ENCODE measurements around the gene ORC5. TPM values are rescaled to one million over a fixed set of nuclear protein-coding genes. Genes with fewer than 3 reads are reported as not detected.
A peak's percentile ranks its signal among the peaks of the same experiment; 100 is the strongest.
"Not testable (repeated sequence)": the region's sequence is repeated elsewhere in the genome, so short reads cannot be mapped to it uniquely, and the experiment has no call there.

The ORC5 gene
- total RNA-seq, 1 donor from 2014 or later: 137 TPM

DNA sequence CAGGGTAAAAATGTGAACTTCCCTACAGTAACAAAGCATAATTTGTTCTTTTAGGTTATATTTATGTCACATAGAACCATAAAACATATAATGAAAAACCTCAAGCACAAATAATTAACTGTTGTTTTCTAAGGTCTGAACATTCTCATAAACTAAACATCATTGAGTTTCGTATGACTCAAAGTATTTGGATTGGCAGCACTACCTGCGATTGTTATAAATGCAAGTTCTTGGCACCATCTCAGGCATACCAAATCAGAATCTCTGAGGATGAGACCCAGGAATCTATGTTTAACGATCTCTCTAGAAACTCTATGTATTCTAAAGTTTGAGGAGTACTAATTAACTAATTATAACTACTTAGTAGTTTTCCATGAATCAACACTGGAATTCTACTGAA lies 22.5 kb downstream of the ORC5 start:
- DNase-seq (ENCODE audit: low read depth): peak; percentile 54

DNA sequence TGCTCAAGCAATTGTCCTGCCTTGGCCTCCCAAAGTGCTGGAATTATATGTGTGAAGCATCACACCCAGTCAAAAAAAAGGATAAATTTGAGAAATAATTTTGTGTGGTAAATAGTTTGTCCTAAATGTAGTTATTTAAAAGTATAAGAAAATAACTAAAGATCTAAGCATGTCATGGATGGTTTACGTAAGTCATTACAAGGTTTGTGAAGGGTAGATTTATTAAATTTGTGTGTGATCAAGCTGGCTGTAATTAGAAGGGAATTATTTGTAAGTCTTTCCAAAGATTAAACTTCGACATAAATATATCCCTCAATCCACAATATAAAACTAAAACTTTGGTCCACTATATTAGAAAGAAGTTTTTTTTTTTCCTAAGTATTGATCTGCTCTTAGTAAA lies 28.6 kb downstream of the ORC5 start:
- DNase-seq (ENCODE audit: low read depth): peak; percentile 2

DNA sequence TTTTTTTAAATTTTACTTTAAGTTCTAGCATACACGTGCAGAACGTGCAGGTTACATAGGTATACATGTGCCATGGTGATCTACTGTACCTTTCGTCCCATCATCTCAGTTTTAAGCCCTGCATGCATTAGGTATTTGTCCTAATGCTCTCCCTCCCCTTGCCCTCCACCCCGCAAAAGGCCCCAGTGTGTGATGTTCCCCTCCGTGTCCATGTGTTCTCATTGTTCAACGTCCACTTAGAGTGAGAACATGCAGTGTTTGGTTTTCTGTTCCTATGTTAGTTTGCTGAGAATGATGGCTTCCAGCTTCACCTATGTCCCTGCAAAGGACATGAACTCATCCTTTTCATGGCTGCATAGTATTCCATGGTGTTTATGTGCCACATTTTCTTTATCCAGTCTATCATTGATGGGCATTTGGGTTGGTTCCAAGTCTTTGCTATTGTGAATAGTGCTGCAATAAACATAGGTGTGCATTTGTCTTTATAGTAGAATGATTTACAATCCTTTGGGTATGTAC lies 30.2 kb downstream of the ORC5 start:
- not testable (repeated sequence) for DNase-seq (ENCODE audit: low read depth)

DNA sequence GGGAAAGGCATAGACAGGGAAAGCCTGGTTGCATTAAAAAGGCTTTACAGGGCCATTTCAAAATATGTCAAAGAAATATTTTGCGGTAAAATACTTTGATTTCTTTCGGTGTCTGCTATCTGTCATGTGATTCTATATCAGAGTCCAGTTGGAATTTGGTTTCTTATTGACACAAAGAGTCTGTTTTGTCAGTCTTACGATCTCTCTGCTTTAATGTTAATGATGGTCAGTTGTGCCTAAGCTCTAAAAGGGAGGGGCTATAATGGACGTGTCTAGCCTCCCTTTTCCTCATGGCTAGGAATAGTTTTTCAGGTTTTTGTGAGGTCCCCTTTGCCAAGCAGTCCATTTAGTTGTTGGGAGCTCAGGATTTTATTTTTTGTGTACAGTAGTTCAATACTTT lies 31.5 kb downstream of the ORC5 start:
- no peak for DNase-seq (ENCODE audit: low read depth)

DNA sequence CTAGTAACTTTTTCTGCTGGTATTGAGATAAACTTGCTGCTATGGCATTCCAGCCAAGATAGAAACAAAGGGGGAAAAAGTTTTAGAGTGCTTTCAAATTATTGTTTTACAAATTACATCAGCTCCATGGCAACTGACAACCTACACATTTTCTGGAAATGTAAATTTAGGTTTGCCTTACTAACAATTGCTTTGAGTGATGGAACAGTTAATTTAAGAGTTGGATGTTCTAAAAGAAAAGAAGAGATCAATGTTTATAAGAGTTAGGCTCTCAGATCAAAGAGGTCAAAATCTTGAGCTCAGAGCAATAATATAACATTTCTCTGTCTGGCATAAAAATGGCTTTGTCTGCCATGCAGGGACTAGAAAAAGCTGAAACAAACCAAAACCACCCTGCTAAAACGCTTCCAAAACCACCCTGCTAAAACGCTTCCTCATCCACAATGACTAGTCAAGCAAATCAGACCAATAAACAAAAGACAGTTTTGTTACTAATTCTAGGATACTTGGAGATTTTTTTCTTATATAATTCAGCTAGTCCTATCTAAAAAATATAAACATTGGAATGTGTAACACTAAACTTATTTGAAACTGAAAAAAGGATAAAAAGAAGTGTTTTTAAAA lies 32.3 kb downstream of the ORC5 start:
- no peak for DNase-seq (ENCODE audit: low read depth)

DNA sequence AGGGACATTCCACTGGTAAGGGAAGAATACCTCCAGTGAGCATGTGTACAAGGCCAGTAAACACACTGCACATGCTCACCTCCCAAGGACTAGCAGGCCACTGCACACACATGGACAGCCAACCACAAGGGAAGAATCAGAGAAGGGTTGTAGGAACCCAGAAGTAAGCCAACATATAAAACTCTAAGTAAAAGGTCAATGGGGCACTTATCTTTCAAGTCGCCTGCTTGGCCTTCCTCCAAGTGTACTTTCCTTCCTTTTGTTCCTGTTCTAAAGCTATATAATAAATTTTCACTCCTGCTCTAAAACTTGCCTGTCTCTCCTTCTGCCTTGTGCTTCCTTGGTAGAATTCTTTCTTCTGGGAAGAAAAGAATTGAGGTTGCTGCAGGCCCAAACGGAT lies 33.0 kb downstream of the ORC5 start:
- no peak for DNase-seq (ENCODE audit: low read depth)

DNA sequence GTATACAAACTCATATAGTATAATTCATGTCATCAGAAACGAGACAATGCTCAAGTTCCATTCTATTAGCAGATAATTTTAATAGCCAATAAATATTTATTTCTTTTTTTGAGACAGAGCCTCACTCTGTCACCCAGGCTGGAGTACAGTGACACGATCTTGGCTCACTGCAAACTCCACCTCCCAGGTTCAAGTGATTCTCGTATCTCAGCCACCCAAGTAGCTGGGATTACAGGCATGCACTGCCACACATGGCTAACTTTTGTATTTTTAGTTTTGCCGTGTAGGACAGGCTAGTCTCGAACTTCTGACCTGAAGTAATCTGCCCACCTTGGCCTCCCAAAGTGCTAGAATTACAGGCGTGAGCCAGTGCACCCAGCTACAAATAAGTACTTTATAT lies 45.7 kb downstream of the ORC5 start:
- no peak for DNase-seq (ENCODE audit: low read depth)

DNA sequence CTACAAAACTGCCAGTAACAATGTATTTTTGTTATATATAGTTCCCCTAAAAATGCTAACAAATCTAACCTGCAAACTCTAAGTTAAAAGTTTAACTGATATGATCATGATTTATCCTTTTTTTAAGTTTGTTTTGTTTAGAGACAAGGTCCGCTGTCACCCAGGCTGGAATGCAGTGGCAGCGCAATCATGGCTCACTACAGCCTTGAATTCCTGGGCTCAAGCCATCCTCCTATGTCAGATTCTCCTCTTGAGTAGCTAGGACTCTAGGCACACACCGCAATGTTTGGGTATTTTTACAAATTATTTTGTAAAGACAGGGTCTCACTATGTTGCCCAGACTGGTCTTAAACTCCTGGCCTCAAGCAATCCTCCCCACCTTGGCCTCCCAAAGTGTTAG lies 46.6 kb downstream of the ORC5 start:
- no peak for DNase-seq (ENCODE audit: low read depth)

DNA sequence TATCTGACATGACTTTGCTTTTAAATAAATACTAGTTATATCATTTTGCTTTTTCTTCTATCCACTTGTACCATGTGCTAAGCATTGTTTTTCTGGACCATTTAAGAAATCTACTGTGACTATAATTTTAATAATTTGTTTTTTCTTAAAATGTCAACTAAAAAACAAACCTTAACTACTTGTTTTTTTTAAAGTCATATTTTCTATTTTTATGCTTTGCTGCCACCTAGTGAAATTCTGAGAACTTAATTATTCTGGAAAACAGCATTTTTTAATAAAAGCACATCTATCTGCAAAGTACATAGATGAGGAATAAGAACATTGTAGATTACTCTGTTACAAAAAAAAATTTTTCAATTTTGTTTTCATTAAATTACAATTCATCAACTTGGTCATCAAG lies 47.4 kb downstream of the ORC5 start:
- DNase-seq (ENCODE audit: low read depth): peak; percentile 40

DNA sequence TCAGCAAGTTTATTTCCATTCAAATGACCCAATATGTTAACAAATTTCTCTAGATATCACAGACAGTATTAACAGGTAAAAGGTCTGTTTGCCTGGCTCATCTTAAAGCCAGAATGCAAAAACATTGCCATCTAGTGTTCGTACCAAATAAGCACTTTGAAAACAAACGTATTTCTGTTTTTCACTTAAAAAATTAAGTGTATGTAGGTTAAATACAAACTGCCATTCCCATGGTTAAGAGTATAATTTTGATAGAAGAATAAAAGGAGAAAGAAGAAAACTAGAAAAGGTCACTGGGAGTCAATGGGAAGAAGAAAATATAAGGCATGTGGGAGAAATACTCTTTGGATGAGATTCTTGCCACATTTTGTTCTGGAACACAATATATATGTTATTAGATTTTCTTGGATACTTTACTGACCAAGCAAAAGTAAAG lies 51.0 kb downstream of the ORC5 start:
- DNase-seq (ENCODE audit: low read depth): peak; percentile 67

DNA sequence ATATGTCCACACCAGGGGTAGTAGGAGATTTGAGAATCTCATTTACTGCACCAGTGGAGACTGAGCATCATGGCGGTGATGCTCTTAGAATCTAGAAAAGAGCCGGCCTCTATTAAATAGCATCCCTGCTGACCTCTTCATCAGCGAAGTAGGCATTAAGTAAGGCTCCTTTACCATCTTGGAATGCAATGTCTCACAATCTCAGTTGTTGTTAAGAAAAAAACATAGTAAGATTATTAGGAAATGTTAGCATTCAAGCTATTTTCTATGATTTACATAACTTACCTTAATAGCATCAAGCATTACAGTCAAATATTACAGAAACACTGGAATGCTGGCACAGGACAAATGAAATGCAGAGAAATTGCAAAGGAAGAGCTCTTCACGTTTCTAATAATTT lies 54.5 kb downstream of the ORC5 start:
- DNase-seq (ENCODE audit: low read depth): no peak

DNA sequence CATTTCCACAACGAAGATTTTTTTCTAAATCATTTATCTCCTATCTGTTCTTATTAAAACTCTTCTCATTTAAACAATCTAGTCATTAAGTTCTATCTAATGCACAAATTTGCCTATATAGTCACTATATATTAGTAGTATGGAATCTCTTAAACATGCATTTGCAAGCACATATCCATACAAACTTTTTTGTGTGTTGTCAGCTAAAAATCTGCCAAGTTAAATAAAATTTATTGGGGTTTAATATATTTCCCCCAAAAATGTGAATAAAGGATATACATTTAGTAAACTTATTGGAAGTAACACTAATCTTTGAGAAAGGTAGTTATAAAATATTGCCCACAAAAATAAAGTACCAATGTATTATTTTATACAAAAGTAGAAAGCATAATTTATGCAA lies 55.3 kb downstream of the ORC5 start:
- no peak for DNase-seq (ENCODE audit: low read depth)

DNA sequence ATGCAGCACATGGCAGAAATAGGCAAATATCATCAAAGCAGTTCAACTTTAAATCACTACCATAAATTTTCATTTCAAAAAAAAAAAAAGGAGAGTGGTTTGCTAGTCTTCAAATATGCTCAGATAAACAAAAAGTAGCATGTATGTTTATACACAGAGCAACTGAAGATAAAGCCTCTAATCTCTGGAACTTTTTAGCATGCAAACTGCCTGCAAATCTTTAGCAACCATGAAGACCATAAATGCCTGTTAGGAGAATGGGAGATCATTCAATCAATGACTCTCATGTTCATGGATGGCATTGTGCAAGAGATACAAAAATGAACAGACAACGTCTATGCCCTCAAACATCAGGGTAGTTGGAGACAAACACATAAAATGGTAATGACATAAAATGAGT lies 57.3 kb downstream of the ORC5 start:
- DNase-seq (ENCODE audit: low read depth): no peak

DNA sequence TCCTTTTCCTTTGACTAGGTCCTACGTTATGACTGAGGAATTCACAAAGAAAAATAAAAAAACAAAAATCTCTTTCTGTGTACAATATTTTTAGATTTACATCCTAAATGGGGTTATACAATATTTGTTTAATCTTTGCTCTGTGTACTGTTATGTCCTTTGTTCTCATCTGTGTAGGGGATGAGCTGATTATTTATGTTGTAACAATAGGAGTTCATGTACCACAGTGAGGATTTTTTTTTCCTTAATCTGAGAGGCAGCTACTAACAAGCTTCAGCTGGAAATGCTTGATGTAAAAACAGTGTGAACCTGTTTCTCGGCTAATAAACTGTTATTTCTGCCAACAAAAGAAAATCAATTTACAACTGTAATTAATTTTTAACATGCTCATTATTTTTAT lies 58.0 kb downstream of the ORC5 start:
- DNase-seq (ENCODE audit: low read depth): no peak

DNA sequence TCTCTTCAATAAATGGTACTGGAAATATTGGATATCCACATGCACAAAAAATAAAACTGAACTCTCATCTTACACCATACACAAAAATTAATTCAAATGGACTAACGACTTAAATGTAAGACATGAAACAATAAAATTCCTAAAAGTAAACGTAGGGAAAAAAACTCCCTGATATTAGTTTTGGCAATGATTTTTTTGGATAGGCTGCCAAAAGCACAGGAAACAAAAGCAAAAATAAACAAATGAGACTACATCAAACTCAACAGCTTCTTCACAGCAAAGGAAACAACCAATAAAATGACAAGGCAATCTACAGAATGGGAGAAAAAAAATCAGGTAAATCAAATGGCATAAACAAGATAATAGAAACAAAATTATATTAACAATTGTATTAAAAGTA lies 65.7 kb downstream of the ORC5 start:
- no peak for DNase-seq (ENCODE audit: low read depth)

DNA sequence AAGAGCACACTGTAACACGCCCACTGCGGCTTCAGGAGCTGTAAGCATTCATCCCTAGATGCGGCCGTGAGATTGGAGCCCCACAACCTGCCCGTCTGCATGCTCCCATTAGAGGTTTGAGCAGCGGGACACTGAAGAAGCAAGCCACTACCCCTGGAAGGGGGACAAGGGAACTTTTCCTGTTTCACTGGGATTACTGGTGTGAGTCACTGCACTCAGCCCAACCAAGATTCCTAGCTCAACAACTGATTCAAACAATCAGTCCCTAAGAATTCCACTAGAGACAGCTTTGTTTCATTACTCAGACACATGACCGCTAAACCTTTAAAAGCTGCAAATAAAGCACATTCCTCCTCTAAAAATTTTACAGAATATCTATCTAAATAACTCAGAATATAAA lies 69.8 kb downstream of the ORC5 start:
- DNase-seq (ENCODE audit: low read depth): peak; percentile 58

DNA sequence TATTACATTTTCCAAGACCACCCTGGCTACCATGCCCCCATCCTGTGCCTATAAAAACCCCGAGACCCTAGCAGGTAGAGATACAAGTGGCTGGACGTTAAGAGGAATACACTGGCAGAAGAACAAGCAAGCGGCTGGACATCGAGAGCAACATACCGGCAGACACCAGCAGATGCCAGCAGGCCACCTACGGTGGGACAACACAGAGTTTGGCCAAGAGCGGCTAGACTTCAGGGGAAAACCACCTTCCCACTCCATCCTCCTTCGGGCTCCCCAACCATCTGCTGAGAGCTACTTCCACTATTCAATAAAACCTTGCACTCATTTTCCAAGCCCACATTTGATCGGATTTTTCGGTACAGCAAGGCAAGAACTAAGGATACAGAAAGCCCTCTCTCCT lies 70.3 kb downstream of the ORC5 start:
- no peak for DNase-seq (ENCODE audit: low read depth)

DNA sequence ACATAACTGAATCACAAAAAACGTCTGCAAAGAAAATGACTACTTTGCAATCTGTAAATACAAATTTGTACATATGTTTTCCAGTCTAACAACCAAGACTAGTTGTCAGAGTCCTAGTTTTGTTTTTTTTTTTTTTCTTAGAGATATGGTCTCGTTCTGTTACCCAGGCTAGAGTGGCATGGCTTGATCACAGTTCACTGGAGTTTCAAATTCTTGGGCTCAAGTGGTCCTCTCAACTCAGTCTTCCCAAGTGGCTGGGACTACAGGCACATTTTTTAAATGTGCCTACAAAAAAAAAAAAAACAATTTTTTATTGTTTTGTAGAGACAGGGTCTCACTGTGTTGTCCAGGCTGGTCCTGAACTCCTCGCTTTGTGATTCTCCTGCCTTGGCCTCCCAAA lies 70.8 kb downstream of the ORC5 start:
- DNase-seq (ENCODE audit: low read depth): no peak

DNA sequence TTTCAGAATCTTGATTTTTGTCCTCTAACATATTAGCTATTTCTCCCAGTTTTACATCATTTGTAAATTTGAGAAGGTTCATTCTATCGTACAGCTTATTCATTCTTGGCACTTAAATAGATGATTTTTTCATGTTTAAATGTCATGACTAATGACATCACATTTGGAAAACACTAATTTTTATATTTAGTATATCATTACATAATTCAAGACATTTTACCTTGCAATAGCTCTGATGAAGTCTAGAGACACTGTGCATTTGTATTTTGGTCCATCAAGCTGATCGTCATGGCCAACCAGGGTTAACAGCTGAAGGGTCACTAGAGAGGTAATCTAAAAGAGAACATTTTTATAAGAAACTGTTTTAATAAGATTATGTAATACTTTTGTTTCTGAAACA lies 71.3 kb downstream of the ORC5 start:
- DNase-seq (ENCODE audit: low read depth): no peak

DNA sequence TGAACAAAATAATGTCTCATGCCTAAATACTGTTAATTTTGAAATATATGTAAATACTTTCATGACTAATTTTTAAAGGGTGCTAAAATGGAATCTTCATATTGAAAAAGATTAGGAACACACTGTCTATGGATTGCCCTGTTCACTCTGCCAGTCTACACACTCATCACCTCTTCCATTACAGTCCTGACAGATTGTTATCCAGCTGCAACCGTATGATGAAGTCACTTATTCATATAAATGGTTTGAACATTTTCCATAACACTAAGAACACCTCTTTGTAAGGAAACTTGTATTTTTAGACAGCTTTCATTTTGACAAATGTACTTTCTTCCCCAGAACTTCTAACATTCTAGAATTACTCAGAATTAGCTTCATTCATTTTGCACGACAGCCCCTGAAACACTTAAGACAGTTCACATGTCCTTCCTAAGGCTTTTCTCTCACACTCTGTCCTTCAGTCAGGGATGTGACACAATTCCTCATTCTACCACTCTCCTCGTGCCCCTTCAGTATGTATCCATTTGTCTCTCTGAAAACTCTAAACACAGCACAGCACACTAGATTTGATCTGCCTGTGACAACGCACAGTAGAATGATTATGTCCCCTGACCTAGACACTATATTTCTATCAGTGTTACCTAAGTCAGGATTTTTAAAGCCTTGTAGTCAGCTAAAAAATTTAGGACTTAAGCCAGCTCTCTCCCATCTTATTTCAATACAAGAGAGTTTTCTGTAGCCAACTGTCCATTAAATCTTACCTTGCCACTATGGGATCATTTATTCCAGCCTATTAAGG lies 71.9 kb downstream of the ORC5 start:
- no peak for DNase-seq (ENCODE audit: low read depth)

DNA sequence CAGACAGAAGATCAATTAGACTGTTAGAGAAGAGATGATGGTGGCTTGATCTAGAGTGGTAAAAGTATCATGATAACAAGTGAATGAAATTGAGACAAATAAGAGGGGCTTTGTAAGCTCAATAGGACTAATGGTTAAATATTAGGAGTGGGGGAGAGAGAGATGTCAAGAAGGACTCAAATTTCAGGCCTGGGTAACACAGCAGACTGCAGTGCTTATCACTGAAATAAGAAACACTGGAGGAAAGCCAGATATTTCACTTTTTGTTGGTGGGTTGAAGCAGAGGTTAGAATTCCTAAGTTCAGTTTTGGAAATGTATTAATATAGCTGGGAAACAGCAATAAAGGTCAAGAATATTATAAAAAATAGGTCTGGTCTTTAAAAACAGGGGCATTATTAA lies 74.6 kb downstream of the ORC5 start:
- no peak for DNase-seq (ENCODE audit: low read depth)

DNA sequence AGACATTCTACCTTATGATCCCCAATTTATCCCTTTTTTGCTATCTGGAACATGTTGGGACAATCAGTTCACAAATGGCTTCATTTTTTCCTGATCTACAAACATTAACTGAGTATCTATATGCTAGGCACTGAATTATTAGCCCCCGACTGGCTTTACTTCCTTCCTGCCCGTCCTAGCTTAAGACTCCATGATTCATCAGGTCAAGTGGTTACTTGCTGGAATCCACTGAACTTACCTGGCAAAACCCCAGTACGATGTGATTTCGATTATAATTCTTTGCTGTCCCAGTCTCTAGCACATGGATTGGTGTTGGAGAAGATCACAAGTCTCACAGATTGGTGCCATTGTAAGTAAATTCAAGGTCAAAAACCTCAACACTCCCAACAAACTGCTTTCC lies 77.1 kb downstream of the ORC5 start:
- no peak for DNase-seq (ENCODE audit: low read depth)

DNA sequence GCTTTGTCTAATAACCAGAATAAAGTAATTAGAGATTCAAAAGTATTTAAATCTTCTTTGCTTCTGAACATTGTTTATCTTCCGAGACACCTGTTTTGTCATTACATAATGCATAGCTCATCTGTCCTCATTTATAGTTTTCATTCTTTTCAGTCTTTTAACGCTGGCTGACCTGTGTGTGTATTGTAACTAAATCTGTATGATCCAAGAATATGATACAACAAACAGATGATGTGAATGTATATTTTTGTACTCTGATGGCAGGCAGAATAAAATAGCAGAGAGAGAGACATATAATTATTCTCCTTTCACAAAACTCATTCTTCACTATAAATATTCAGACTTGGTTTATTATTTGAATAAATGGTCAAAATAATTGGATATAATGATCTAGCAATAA lies 80.6 kb downstream of the ORC5 start:
- DNase-seq (ENCODE audit: low read depth): no peak
